ENCODE data around the gene TESMIN. TPM values are rescaled to one million over a fixed set of nuclear protein-coding genes. Genes with fewer than 3 reads are reported as not detected.

The TESMIN gene
- total RNA-seq, 1 experiment from 2014 or later: 45.2 TPM

DNA sequence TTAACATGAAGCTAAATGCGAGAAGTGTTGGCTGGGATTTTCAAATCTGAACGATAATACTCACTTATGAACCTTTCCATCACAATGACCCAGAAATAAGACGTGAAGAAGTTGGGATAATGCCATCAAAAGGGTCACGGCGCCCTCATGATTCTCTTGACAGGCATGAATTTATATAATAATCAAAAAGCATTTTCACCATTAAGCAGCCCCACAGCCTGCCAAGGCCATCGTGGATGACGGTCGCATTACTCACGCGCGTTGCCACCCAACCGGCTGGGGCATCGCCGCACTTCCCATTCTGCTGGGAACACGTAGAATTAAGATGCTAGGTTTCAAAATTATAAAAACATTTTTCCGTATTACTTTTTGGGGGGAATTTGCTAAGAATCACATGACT, 85.9 kb downstream of the TESMIN start:
- no peaks in the 10 kb centered on the region for H4K20me1 ChIP-seq (ENCODE audit: control insufficient read depth, insufficient read depth, insufficient read length)
- H3K56ac ChIP-seq (ENCODE audit: insufficient read length, low read depth, low read length): no peak overlapping the region
- H2BK120ac ChIP-seq (ENCODE audit: low read depth, low read length, poor library complexity, severe bottlenecking): no peak overlapping the region
- H3K23ac ChIP-seq (ENCODE audit: insufficient read length, low read depth, low read length): no peak overlapping the region
- no peak overlapping the region for H3K18ac ChIP-seq (ENCODE audit: insufficient read length, low read depth, low read length)
- peaks cover 5 to 8% of the 10 kb centered on the region in 2 experiments for H3K4me1 Mint-ChIP-seq
- no peak overlapping the region for H2BK20ac ChIP-seq (ENCODE audit: low read depth, low read length, poor library complexity, severe bottlenecking)
- H2AK5ac ChIP-seq (ENCODE audit: insufficient read length, low read length): no peak overlapping the region
- no peak overlapping the region for H4K5ac ChIP-seq (ENCODE audit: insufficient read length, low read depth, low read length)
- no peaks in the 10 kb centered on the region for H3K36me3 Mint-ChIP-seq (ENCODE audit: insufficient read depth in 1 of 3, low read depth in 3 of 3)
- H3K27me3 Mint-ChIP-seq (ENCODE audit: low read depth): peaks cover 6% of the 10 kb centered on the region
- H2AFZ ChIP-seq (ENCODE audit: low read length): no peak overlapping the region
- no peak overlapping the region for H3K4me3 Mint-ChIP-seq
- H3K27ac ChIP-seq (ENCODE audit: insufficient read length, low read depth, low read length): no peak overlapping the region
- H3K9me3 ChIP-seq (ENCODE audit: control insufficient read depth, low read depth, low read length): no peaks in the 10 kb centered on the region
- no peak overlapping the region for H3K4me2 ChIP-seq (ENCODE audit: insufficient read depth, insufficient read length, low read length)
- H2BK12ac ChIP-seq (ENCODE audit: insufficient read length, low read depth, low read length): no peak overlapping the region
- peaks cover 3 to 6% of the 10 kb centered on the region in 2 experiments; a peak in 4 of 5 replicates for H3K9me3 Mint-ChIP-seq
- H3K23me2 ChIP-seq (ENCODE audit: insufficient read length, low read depth, low read length, poor library complexity, severe bottlenecking): no peaks in the 10 kb centered on the region
- WGBS (ENCODE audit: extremely low coverage, insufficient read length, low lambda C conversion rate): no CpG with 5 or more reads among the region's 16 CpGs
- H3K27ac Mint-ChIP-seq: no peak overlapping the region
- no peak for TF ChIP-seq CTCF (conservative IDR thresholded peaks at IDR 0.05)
- H3K4me1 ChIP-seq (ENCODE audit: insufficient read depth, low read length): no peaks in the 10 kb centered on the region; the same call in 1 of the 2 replicates
- no peak for DNase-seq
- no peak overlapping the region for H3K14ac ChIP-seq (ENCODE audit: insufficient read depth, low read length)
- no peak overlapping the region for H2BK15ac ChIP-seq (ENCODE audit: low read depth, low read length)
- no peak overlapping the region for H3K4ac ChIP-seq (ENCODE audit: low read depth, low read length)
- H2BK5ac ChIP-seq (ENCODE audit: insufficient read length, low read length): no peak overlapping the region
- H3K27me3 ChIP-seq (ENCODE audit: insufficient read depth, low read length): no peaks in the 10 kb centered on the region
- no peak overlapping the region for H4K91ac ChIP-seq (ENCODE audit: insufficient read length, low read depth, low read length)
- no peaks in the 10 kb centered on the region for H3K79me1 ChIP-seq (ENCODE audit: insufficient read depth, low read depth, low read length, poor library complexity, severe bottlenecking)
- H3K9ac ChIP-seq (ENCODE audit: extremely low read depth, insufficient read length, low read length): no peak overlapping the region
- no peak overlapping the region for H4K8ac ChIP-seq (replicated peaks; ENCODE audit: insufficient read length, low read depth, low read length)
- H3T11ph ChIP-seq (ENCODE audit: low read length): no peak overlapping the region
- H3K79me2 ChIP-seq (ENCODE audit: insufficient read depth, low read length): no peaks in the 10 kb centered on the region
